Mesenchymal stem cell (in vitro differentiated cells and primary cell): Measurements from ENCODE around the gene SYCP1.

Source experiments
- DNase-seq: peaks from one replicate; pipeline ENCODE4 v3.0.0-alpha.2; 2013
- H2AFZ ChIP-seq: one replicate; pipeline ENCODE4 v1.6.1; 2013; ENCODE audit warnings: low read depth, mild to moderate bottlenecking, control low read depth, inconsistent platforms, low read length, moderate library complexity
- H2AK5ac ChIP-seq: 2 replicates; pipeline ENCODE4 v1.6.1; 2013; ENCODE audit warnings: low read length, moderate library complexity, mild to moderate bottlenecking, inconsistent platforms; ENCODE audit not compliant: severe bottlenecking
- H2BK120ac ChIP-seq: one replicate; pipeline ENCODE4 v1.6.1; 2013; ENCODE audit warnings: low read depth, mild to moderate bottlenecking, inconsistent platforms, low read length, moderate library complexity
- H2BK12ac ChIP-seq, 2 experiments: one replicate each; pipeline ENCODE4 v1.6.1; 2013; ENCODE audit warnings: inconsistent platforms in 2 of 2, low read length in 2 of 2, mild to moderate bottlenecking in 2 of 2, moderate library complexity in 2 of 2, control low read depth in 1 of 2
- H2BK15ac ChIP-seq: one replicate; pipeline ENCODE4 v1.6.1; 2013; ENCODE audit warnings: mild to moderate bottlenecking, low read depth, inconsistent platforms; ENCODE audit not compliant: poor library complexity, severe bottlenecking
- H2BK5ac ChIP-seq: 2 replicates; pipeline ENCODE4 v1.6.1; 2013; ENCODE audit warnings: low read depth, mild to moderate bottlenecking, low read length, control low read depth, inconsistent platforms; ENCODE audit not compliant: poor library complexity, severe bottlenecking
- H3K14ac ChIP-seq, 2 experiments: one replicate each; pipeline ENCODE4 v1.6.1; 2013; ENCODE audit warnings: inconsistent platforms in 2 of 2, low read length in 2 of 2, control low read depth in 1 of 2, mild to moderate bottlenecking in 1 of 2, moderate library complexity in 1 of 2
- H3K18ac ChIP-seq, 2 experiments: one replicate each; pipeline ENCODE4 v1.6.1; 2013; ENCODE audit warnings: inconsistent platforms in 2 of 2, low read length in 2 of 2, control low read depth in 1 of 2, low read depth in 1 of 2, mild to moderate bottlenecking in 1 of 2
- H3K23ac ChIP-seq, 2 experiments: one replicate each; pipeline ENCODE4 v1.6.1; 2013; ENCODE audit warnings: inconsistent platforms in 2 of 2, low read length in 2 of 2, mild to moderate bottlenecking in 2 of 2, moderate library complexity in 2 of 2, control low read depth in 1 of 2
- H3K27ac ChIP-seq: 2 replicates; pipeline ENCODE4 v1.5.1; 2013; ENCODE audit warnings: mild to moderate bottlenecking, moderate library complexity, low read length, control low read depth, inconsistent platforms; ENCODE audit not compliant: poor library complexity, severe bottlenecking
- H3K27me3 ChIP-seq, 2 experiments: 2 replicates each; pipeline versions ENCODE4 v1.6.1 to v1.7.0; 2013; ENCODE audit warnings: low read length in 2 of 2, mild to moderate bottlenecking in 2 of 2, moderate library complexity in 2 of 2, control low read depth in 1 of 2, inconsistent platforms in 1 of 2; ENCODE audit not compliant: control insufficient read depth in 1 of 2, insufficient read depth in 1 of 2
- H3K36me3 ChIP-seq, 2 experiments: 2 replicates each; pipeline versions ENCODE4 v1.6.1 to v1.7.0; 2013; ENCODE audit warnings: low read length in 2 of 2, control low read depth in 1 of 2, inconsistent platforms in 1 of 2, low read depth in 1 of 2, mild to moderate bottlenecking in 1 of 2; ENCODE audit not compliant: insufficient read depth in 2 of 2, control insufficient read depth in 1 of 2
- H3K4ac ChIP-seq, 2 experiments: one replicate each; pipeline ENCODE4 v1.6.1; 2013; ENCODE audit warnings: inconsistent platforms in 2 of 2, low read length in 2 of 2, mild to moderate bottlenecking in 2 of 2, moderate library complexity in 2 of 2, control low read depth in 1 of 2, low read depth in 1 of 2
- H3K4me1 ChIP-seq: 2 replicates; pipeline ENCODE4 v1.6.1; 2013; ENCODE audit warnings: low read depth, low read length, control low read depth; ENCODE audit not compliant: control insufficient read depth, insufficient read depth
- H3K4me2 ChIP-seq: 2 replicates; pipeline ENCODE4 v1.6.1; 2013; ENCODE audit warnings: low read length, mild to moderate bottlenecking, inconsistent platforms; ENCODE audit not compliant: poor library complexity, severe bottlenecking
- H3K4me3 ChIP-seq, 2 experiments: 2 replicates each; pipeline versions ENCODE4 v1.5.1 to v1.7.0; 2013; ENCODE audit warnings: low read length in 2 of 2, mild to moderate bottlenecking in 2 of 2, control low read depth in 1 of 2, low read depth in 1 of 2; ENCODE audit not compliant: insufficient read depth in 1 of 2
- H3K79me1 ChIP-seq: replicated peaks from 2 replicates; pipeline ENCODE4 v1.6.1; 2013; ENCODE audit warnings: mild to moderate bottlenecking, control low read depth, low read length, inconsistent platforms; ENCODE audit not compliant: poor library complexity, severe bottlenecking
- H3K9ac ChIP-seq: 2 replicates; pipeline ENCODE4 v1.7.0; 2013; ENCODE audit warnings: mild to moderate bottlenecking, low read length, moderate library complexity
- H3K9me3 ChIP-seq: 2 replicates; pipeline ENCODE4 v1.7.0; 2013; ENCODE audit warnings: mild to moderate bottlenecking, low read length; ENCODE audit not compliant: control insufficient read depth
- H4K8ac ChIP-seq: one replicate; pipeline ENCODE4 v1.6.1; 2013; ENCODE audit warnings: inconsistent platforms, mild to moderate bottlenecking, low read length, moderate library complexity
- H4K91ac ChIP-seq: one replicate; pipeline ENCODE4 v1.6.1; 2013; ENCODE audit warnings: mild to moderate bottlenecking, low read length, inconsistent platforms
- WGBS: methylation state at CpG from one replicate; pipeline ENCODE4 v1.1.7; 2013; ENCODE audit warnings: mixed read lengths; 5-methylcytosine and 5-hydroxymethylcytosine counted together

Gene SYCP1

DNA sequence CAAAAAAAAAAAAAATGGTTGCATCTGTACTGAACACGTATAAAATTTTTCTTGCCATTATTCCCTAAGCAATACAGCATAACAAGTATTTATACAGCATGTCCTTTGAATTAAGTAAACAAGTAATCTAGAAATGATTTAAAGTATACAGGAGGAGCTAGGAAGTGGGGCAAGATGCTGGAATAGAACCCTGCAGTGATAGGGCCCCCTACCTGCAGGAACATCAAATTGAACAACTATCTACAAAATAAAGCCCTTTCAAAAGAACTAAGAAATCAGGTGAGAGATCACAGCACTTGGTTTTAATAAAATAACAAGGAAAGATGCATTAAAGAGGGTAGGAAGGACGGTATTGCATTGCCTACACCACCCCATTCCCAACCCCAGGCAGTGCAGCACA lies 185.8 kb downstream of the SYCP1 start:
- Histone ChIP-seq H2BK12ac (no peak overlapping the region), H2AK5ac (no peak overlapping the region), H3K9me3 (no peaks in the 10 kb centered on the region), H3K23ac (no peak overlapping the region), H2BK5ac (no peak overlapping the region), H3K4me3 (no peak overlapping the region), H3K79me1 (no peaks in the 10 kb centered on the region), H2BK15ac (no peak overlapping the region), H3K27ac (no peak overlapping the region), H4K91ac (no peak overlapping the region), H3K36me3 (no peaks in the 10 kb centered on the region), H2AFZ (no peak overlapping the region), H3K27me3 (peaks cover 5 to 10% of the 10 kb centered on the region in 2 experiments), H3K4me1 (no peaks in the 10 kb centered on the region), H3K4me2 (no peak overlapping the region), H3K18ac (no peak overlapping the region), H2BK120ac (no peak overlapping the region), H3K9ac (no peak overlapping the region), H3K14ac (no peak overlapping the region), H3K4ac (no peak overlapping the region), H4K8ac (no peak overlapping the region)
- WGBS: 44% methylated on average over 1 of the region's 2 CpGs
- DNase-seq: no peak

DNA sequence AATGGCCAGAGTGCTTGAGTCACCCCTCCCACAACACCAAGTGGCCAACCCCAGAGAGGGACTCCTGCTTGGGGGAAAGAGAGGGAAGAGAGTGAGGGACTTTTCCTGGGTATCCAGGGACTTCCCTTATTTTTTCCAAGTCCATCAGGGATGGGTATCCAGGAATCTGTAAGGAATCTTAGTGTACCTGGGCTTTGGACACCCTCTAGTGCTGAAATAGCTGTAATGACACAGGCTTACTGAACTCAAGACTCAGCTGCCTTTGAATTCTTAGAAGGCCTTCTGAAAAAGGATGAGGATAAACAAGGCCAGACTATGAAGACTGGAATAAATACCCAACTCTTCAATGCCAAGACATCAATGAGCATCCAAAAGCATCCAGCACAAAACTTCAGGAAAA lies 187.0 kb downstream of the SYCP1 start:
- Histone ChIP-seq H3K4me3 (no peak overlapping the region), H3K27ac (no peak overlapping the region), H3K4ac (no peak overlapping the region), H4K8ac (no peak overlapping the region), H3K23ac (no peak overlapping the region), H3K36me3 (no peaks in the 10 kb centered on the region), H3K27me3 (peaks cover 2 to 10% of the 10 kb centered on the region in 2 experiments), H3K18ac (no peak overlapping the region), H2BK120ac (no peak overlapping the region), H2BK12ac (no peak overlapping the region), H2BK5ac (no peak overlapping the region), H3K4me2 (no peak overlapping the region), H3K14ac (no peak overlapping the region), H2BK15ac (no peak overlapping the region), H3K9me3 (no peaks in the 10 kb centered on the region), H3K4me1 (no peaks in the 10 kb centered on the region), H3K79me1 (no peaks in the 10 kb centered on the region), H4K91ac (no peak overlapping the region), H3K9ac (no peak overlapping the region), H2AK5ac (no peak overlapping the region), H2AFZ (no peak overlapping the region)
- no peak for DNase-seq
